ENCODE data around the gene SRP14. TPM values are rescaled to one million over a fixed set of nuclear protein-coding genes. Genes with fewer than 3 reads are reported as not detected.
A peak's percentile ranks its signal among the peaks of the same experiment; 100 is the strongest.
"Not testable (repeated sequence)": the region's sequence is repeated elsewhere in the genome, so short reads cannot be mapped to it uniquely, and the experiment has no call there.

Gene SRP14
- total RNA-seq, 3 donors from 2014 or later, result 131 to 154 (median 142) TPM

- H3K9me3 ChIP-seq, result no peaks in the 10 kb centered on the region
- peaks cover 9% of the 10 kb centered on the region for H3K4me1 ChIP-seq (ENCODE audit: low read depth)
- DNase-seq, result no peak
- no peak for TF ChIP-seq CTCF (IDR thresholded peaks at IDR 0.05)
- H3K36me3 ChIP-seq (ENCODE audit: low read depth), result no peaks in the 10 kb centered on the region
- ATAC-seq, result no peak
- intact Hi-C loops (cut with DNase I, micrococcal nuclease), result no loop called here
- no peak overlapping the region for H3K4me3 ChIP-seq
Measured at GRCh38 chr15:40079456-40079855, 40.5 kb upstream of the SRP14 start.

DNA sequence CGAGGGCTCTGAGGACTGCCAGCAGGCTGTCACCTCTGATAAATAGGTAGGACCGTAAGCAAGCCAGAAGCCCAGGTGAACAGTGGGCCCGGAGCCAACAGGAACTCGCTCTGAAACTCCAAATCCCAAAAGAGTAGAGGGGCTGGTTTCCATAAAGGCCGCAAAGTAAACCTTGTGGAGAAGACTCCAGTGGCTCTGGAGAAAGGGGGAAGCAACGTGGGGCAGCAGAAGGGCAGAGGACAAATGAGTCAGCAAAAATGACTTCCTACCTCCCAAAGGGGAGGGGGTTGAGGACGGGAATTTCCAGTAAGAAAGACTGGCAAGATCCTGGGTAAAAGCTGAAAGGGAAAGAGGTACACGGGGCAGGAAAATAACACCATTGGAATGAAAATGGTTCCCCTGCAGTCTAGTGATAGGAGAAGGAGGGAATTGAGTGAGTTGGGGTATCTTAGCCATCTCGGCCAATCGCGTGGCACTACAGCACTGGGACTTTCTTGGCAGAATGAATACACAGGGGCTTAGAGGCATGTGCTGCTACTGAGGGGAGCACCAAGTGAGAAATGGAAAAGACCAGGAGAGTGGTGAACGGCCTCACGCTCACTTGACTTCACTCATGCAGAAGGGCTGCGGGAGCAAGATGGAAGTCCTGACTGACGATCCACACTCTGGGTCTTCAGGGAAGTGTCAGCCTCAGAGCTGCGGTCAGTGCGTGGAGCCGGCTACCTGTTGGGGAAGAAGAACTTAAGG lies 36.5 kb upstream of the SRP14 start:
- Histone ChIP-seq H3K9me3 (no peaks in the 10 kb centered on the region), H3K36me3 (ENCODE audit: low read depth) (no peaks in the 10 kb centered on the region), H3K4me3 (no peak overlapping the region), H3K4me1 (ENCODE audit: low read depth) (peaks cover 5% of the 10 kb centered on the region)
- peak; percentile 22 for ATAC-seq
- no peak for TF ChIP-seq CTCF (IDR thresholded peaks at IDR 0.05)
- intact Hi-C loops (cut with DNase I, micrococcal nuclease), result no loop called here
- DNase-seq, result no peak

GRCh38 chr15:40074656-40075055 lies 35.7 kb upstream of the SRP14 start:
- H3K36me3 ChIP-seq (ENCODE audit: low read depth); H3K9me3 ChIP-seq; ATAC-seq; intact Hi-C loops (cut with DNase I, micrococcal nuclease); H3K4me3 ChIP-seq; DNase-seq: not testable (repeated sequence)
- H3K4me1 ChIP-seq (ENCODE audit: low read depth), result peaks cover 13% of the 10 kb centered on the region

- H3K36me3 ChIP-seq (ENCODE audit: low read depth); ATAC-seq; H3K9me3 ChIP-seq; H3K4me3 ChIP-seq; intact Hi-C loops (cut with DNase I, micrococcal nuclease); DNase-seq: not testable (repeated sequence)
- H3K4me1 ChIP-seq (ENCODE audit: low read depth), result peaks cover 20% of the 10 kb centered on the region
Measured at GRCh38 chr15:40073716-40074490, 34.9 kb upstream of the SRP14 start.

- DNase-seq, result peak in 2 of 3 donors; percentile 58 to 60
- Histone ChIP-seq H3K9me3 (no peaks in the 10 kb centered on the region), H3K4me1 (ENCODE audit: low read depth) (peaks cover 30% of the 10 kb centered on the region), H3K4me3 (no peak overlapping the region), H3K36me3 (ENCODE audit: low read depth) (no peaks in the 10 kb centered on the region)
- intact Hi-C loops (cut with DNase I, micrococcal nuclease), result no loop called here
- TF ChIP-seq CTCF (IDR thresholded peaks at IDR 0.05), result no peak
- peak; percentile 10 for ATAC-seq
Measured at GRCh38 chr15:40072216-40072990, 33.4 kb upstream of the SRP14 start.

DNA sequence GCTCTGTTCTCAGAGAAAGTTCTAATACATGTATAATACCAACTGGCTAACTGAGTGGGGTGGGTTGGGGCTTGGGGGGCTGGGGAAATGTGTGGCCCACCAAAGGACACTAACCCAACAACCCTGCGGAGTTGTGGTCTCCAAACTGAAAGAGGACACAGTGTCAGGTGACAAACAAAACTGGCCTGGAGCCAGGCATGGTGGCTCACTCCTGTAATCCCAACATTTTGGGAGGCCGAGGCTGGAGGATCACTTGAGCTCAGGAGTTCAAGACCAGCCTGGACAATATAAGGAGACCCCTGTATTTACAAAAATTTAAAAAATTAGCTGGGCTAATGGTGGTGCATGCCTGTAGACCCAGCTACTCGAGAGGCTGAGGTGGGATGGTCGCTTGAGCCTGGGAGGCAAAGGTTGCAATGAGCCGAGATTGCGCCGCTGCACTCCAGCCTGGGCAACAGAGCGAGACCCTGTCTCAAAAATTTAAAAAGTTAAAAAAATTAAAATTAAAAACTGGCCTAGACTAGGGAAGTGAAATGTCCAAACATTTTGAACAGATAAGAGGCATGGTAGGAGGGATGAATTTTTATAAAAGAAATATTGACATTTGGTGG lies 31.7 kb upstream of the SRP14 start:
- ATAC-seq (no peak), DNase-seq (no peak)
- intact Hi-C loops (cut with DNase I, micrococcal nuclease), result no loop called here
- no peaks in the 10 kb centered on the region for H3K9me3 ChIP-seq
- TF ChIP-seq CTCF (IDR thresholded peaks at IDR 0.05), result no peak
- H3K4me3 ChIP-seq, result no peak overlapping the region
- H3K4me1 ChIP-seq (ENCODE audit: low read depth), result peaks cover 30% of the 10 kb centered on the region
- no peaks in the 10 kb centered on the region for H3K36me3 ChIP-seq (ENCODE audit: low read depth)
